GM12872 (cell line): Measurements from ENCODE around the gene IFT43.

Experiments used
- TF ChIP-seq, protein P1 (sequence below): IDR thresholded peaks from 3 replicates; pipeline ENCODE4 v1.5.1; 2011; ENCODE audit warnings: low read depth, mild to moderate bottlenecking, low read length, moderate library complexity; ENCODE audit not compliant: insufficient read depth

IFT43 gene

DNA sequence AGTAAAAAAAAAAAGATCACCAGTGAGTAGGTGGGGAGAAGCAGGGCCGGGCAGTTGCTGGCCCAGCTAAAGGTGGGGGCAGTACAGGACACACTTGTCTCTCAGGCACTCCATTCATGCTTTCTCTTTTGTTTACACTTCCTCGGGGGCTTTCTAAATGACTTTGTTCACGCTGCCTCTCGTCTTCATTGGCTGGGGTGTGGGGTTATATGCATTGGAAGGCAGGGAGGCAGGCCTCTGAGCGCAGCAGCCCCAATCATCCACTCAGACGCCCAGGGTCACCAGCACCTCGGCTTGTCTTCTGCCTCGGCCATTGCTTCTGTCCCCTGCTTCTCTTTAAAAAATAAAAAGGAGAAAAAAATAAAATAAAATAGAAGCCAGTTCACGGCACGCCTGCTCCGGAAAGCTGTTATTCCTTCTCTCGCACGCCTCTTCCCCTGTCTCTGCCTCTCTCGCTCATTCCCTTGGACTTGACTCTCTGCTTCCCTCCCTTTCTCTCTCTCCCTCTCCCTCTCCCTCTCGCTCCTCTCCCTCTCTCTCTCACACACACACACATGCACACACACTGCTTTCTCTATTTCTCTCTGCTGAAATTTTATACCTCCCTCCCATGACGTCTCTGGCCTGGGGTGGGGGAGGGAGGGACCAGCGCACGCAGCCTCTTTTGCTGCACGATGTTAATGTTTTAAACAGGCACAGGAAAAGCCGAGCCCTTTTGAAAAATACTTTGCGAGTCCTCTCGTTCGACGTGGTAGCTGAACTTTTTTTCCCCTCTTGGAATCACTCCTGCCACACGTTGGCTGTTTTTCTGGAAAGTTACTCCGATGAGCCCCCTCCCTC is 3.9 kb upstream of the IFT43 start, which contains the start of gene TGFB3:
TGFB3 (minus strand) TSS at position 570 of the 840 bp plus-strand sequence. CDS start 1,102 bp downstream, outside the sequence.
- TF ChIP-seq, protein P1, sequence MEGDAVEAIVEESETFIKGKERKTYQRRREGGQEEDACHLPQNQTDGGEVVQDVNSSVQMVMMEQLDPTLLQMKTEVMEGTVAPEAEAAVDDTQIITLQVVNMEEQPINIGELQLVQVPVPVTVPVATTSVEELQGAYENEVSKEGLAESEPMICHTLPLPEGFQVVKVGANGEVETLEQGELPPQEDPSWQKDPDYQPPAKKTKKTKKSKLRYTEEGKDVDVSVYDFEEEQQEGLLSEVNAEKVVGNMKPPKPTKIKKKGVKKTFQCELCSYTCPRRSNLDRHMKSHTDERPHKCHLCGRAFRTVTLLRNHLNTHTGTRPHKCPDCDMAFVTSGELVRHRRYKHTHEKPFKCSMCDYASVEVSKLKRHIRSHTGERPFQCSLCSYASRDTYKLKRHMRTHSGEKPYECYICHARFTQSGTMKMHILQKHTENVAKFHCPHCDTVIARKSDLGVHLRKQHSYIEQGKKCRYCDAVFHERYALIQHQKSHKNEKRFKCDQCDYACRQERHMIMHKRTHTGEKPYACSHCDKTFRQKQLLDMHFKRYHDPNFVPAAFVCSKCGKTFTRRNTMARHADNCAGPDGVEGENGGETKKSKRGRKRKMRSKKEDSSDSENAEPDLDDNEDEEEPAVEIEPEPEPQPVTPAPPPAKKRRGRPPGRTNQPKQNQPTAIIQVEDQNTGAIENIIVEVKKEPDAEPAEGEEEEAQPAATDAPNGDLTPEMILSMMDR = no peak

DNA sequence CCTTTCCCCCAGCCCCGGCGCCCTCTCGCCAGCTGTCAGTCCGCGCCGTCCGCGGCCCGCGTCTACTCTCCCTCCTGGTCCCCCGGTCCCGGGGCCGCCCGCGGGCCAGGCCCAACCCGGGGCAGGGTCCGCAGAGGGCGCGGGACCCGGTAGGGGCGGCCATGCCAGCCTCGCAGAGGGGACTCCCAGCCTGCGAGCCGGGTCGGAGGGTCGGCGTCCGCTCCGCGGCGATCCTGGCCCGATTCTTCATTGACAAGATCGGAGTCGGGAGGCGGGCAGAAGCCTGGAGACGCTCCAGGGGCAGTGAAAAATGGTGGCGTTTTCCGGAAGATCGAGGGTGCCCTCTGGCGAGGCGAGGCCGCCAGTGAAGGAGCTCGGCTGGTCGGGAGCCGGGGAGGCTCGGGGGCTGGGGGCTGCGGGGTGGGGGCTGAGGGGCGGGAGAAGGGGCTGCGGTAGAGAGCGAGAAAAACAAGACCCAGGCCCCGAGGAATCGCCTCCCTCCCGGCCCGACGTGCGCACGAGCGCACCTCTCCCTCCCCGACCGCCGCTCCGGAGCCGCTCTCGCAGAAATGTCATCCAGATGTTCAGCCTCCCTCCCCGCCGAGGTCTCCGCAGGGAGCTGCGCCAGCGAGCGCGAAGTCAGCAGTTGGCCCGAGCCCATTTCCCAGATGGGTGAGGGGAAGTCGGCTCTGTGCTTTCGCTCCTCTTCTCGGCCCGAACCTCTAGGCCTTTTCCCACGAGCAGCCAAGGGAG is 3.1 kb upstream of the IFT43 start:
- TF ChIP-seq, protein P1 = peak; percentile 72

DNA sequence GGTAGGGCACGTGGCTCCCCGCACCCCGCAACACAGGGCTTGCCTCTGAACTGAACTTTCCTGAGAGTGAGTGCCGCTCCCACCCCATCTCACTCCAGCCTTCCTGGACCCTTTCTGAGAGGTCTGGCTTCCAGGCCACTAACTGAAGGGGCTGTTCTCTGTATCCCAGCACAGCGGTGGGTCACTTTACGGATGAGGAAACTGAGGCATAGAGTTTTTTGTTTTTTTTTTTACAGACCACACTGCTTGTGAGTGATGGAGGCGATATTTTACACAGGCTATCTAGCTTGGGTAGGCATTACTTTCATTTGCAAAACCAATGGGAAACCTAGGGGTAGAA is 2.6 kb upstream of the IFT43 start:
- TF ChIP-seq, protein P1 = no peak

DNA sequence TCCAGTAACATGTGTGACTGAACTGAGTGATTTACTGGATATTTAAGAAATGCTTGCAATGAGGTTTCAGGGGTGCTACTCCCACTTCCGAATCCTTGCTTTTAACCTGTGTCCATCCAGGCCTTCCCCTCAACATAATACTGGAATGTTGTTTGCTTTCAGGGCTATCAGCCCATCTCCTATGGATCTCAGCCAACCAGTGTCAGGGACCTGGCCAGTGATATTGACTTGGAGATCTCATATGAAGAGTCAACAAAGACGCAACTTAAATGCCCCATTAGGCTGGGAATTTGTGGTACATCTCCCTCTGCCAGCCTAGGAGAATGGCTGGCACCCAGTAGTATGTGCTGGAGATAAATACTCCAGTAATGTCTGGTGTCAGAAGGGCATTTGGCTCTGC is 889 bp upstream of the IFT43 start:
- TF ChIP-seq, protein P1 = no peak

DNA sequence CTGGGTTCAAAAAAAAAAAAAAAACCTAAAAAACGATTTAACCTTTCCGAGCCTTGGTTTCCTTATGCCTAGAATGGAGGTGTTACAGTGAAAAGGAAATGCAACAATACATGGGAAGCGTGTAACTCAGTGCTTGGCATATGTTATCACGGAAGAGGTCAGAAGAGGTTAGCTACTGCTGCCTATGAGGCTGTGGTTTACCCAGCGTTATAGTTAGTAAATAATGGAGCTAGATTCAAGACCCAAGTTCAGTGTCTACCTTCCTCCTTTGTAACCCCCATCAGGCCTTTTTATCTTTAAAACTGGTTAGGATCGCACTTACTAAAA is 839 bp downstream of the IFT43 start:
- TF ChIP-seq, protein P1 = no peak

DNA sequence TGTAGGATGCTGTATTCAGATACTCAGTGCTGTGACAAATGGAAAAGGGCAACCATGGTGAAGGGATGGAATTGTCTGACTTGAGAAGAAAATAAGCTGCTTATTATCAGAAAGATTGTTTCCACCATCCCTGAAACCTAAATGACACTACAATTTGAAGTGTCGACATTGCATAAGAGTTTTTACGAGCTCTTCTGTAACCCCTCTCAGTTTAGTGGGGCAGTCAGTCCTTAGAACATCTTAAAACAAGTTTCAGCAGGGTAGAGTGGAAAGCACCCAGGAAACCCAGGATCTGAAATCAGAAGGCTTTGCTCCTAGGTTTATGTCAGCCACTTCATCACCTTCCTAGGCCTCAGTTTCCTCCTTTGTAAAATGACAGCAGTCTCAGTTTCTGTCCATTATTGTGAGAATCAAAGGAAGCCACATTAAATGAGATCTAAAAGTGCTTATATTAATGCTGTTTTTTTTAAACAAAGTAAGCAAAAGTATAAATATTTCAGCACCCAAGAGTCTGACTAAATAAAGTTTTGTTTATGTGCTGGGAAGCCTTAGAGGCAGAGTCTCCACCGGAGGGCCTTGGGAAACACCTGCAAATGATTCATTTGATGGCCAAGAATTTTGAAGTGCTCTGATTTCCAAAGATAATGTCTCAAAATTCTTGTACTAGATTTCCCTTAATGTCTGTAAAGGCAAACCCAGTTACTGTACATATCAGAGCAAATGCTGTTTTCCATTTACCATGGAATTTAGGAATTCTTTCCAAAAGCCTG is 1.8 kb downstream of the IFT43 start:
- TF ChIP-seq, protein P1 = no peak

DNA sequence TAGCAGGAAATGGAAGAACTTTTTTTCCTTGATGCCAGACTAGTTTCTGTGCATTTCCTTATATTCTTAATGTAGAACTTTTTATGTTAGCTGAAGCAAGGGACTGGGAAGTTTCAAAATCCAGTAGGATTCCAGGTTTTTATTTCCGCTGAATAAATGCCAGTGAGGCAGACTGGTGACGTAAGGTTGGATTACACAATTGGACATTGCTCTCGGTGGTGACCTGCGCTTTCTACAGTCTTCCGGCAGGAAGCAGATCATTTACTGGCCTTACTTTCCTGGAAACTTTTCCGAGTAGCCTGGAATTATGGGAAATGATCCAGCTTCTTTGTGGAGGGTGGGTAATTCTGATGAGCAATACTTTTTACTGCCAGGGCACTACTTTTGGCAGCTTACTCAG is 3.6 kb downstream of the IFT43 start:
- TF ChIP-seq, protein P1 = no peak
